ENCODE results near the gene DYSF.

GRCh38 chr2:71483246-71483645 lies 29.9 kb downstream of the DYSF start:
- TF ChIP-seq POLR2AphosphoS5 (IDR thresholded peaks at IDR 0.05) (no peak), CTCF (IDR thresholded peaks at IDR 0.05) (no peak), EP300 (IDR thresholded peaks at IDR 0.05) (no peak), POLR2A (IDR thresholded peaks at IDR 0.05) (no peak)
